K562 (cell line): ENCODE data around the gene SPATA32. TPM values are rescaled to one million over a fixed set of nuclear protein-coding genes. Genes with fewer than 3 reads are reported as not detected.

Experiments used
- ATAC-seq: fragments of 200-7000 bp; cut with Tn5 transposase; 3 replicates; pipeline ENCODE4 v1.9.1; 2020; ENCODE audit warnings: moderate library complexity
- BruUV-seq: library from RNA; stranded (reverse); fragments of 400-500 nt; replicated peaks from 2 replicates; lab custom pipeline; 2021; lab: Mats Ljungman, UMichigan
- CTCF ChIA-PET: fragments of 300-600 bp; formaldehyde crosslinking; extraction: SDS; loops from one replicate; lab custom pipeline; 2021; ENCODE audit warnings: low intra/inter-chr PET ratio; lab: Yijun Ruan, JAX
- POLR2A ChIA-PET: fragments of 300-600, 350-650 bp; sonication (Branson Sonifier 250); formaldehyde crosslinking; extraction: SDS; loops from one replicate; lab custom pipeline; 2021; ENCODE audit warnings: antibody characterized with exemption, inconsistent platforms; lab: Yijun Ruan, JAX
- DNase-seq, 4 experiments: peaks; one replicate each; pipeline versions ENCODE4 v3.0.0 to v3.0.0-alpha.2; 2011 to 2018; ENCODE audit warnings: low spot score in 3 of 4, mixed read lengths in 3 of 4; ENCODE audit errors: extremely low read depth in 1 of 4
- FAIRE-seq: peaks from 2 replicates; lab custom pipeline; 2011; peaks lifted over from hg19 to GRCh38; lab: Jason Lieb, UNC
- H2AFZ ChIP-seq: 2 replicates; pipeline ENCODE4 v1.6.0; 2011; ENCODE audit warnings: low read depth, low read length, control low read depth, inconsistent platforms
- H3K27ac ChIP-seq: fragments of 200-600 bp; 3 replicates; pipeline ENCODE4 v1.8.0; 2011; ENCODE audit warnings: low read depth, mild to moderate bottlenecking, control low read depth, inconsistent platforms, low read length, moderate library complexity, mixed read lengths; ENCODE audit errors: extremely low read depth
- H3K27me3 ChIP-seq, 2 experiments: fragments of 300-600 bp in 1 of 2; 2 replicates in 1 of 2; 3 replicates in 1 of 2; pipeline versions ENCODE4 v1.6.0 to v1.8.0; 2011; ENCODE audit warnings: inconsistent platforms in 2 of 2, low read length in 2 of 2, mild to moderate bottlenecking in 1 of 2, mixed read lengths in 1 of 2, moderate library complexity in 1 of 2; ENCODE audit not compliant: control insufficient read depth in 2 of 2, insufficient read depth in 2 of 2
- H3K36me3 ChIP-seq: fragments of 300-600 bp; 3 replicates; pipeline ENCODE4 v1.8.0; 2011; ENCODE audit warnings: mild to moderate bottlenecking, low read length, inconsistent platforms; ENCODE audit not compliant: control insufficient read depth, insufficient read depth
- H3K4me1 ChIP-seq, 2 experiments: fragments of 200-600 bp in 1 of 2; replicated peaks in 1 of 2; 2 replicates in 1 of 2; 3 replicates in 1 of 2; pipeline versions ENCODE4 v1.5.1 to v1.8.0; 2011; ENCODE audit warnings: inconsistent platforms in 2 of 2, low read length in 2 of 2, mild to moderate bottlenecking in 1 of 2, mixed read lengths in 1 of 2, moderate library complexity in 1 of 2; ENCODE audit not compliant: control insufficient read depth in 2 of 2, insufficient read depth in 2 of 2
- H3K4me2 ChIP-seq: 2 replicates; pipeline ENCODE4 v1.6.1; 2011; ENCODE audit warnings: low read length, control low read depth, inconsistent platforms, mixed read lengths; ENCODE audit not compliant: insufficient read depth
- H3K4me3 ChIP-seq: fragments of 200-600 bp; sonication (generic), shearing (Covaris generic); 2 replicates; pipeline ENCODE4 v1.5.1; 2016; ENCODE audit warnings: control low read depth, inconsistent platforms
- H3K79me2 ChIP-seq: fragments of 200-600 bp; 3 replicates; pipeline ENCODE4 v1.8.0; 2011; ENCODE audit warnings: low read length, inconsistent platforms; ENCODE audit not compliant: control insufficient read depth, insufficient read depth
- H3K9ac ChIP-seq, 2 experiments: 2 replicates each; pipeline versions ENCODE4 v1.6.0 to v1.6.1; 2011; ENCODE audit warnings: low read depth in 2 of 2, low read length in 2 of 2, control low read depth in 1 of 2, inconsistent platforms in 1 of 2, mild to moderate bottlenecking in 1 of 2, mixed read lengths in 1 of 2; ENCODE audit not compliant: insufficient read depth in 1 of 2
- H3K9me1 ChIP-seq: one replicate; pipeline ENCODE4 v1.6.0; 2011; ENCODE audit warnings: inconsistent platforms, mild to moderate bottlenecking, low read length, moderate library complexity; ENCODE audit not compliant: control insufficient read depth, insufficient read depth
- H3K9me3 ChIP-seq: replicated peaks from 2 replicates; pipeline ENCODE4 v1.5.1; 2011; ENCODE audit warnings: low read depth, low read length, inconsistent platforms; ENCODE audit not compliant: control insufficient read depth, insufficient read depth
- H4K20me1 ChIP-seq: replicated peaks from 2 replicates; pipeline ENCODE4 v1.6.1; 2011; ENCODE audit warnings: low read length, inconsistent platforms, mixed read lengths; ENCODE audit not compliant: control insufficient read depth, insufficient read depth
- EWSR1 ChIP-seq: fragments of 450-650 bp; IDR thresholded peaks from 2 replicates; pipeline ENCODE4 v1.6.1; 2018; ENCODE audit warnings: borderline replicate concordance, mild to moderate bottlenecking, low read depth, moderate library complexity; ENCODE audit not compliant: partially characterized antibody
- KAT7 ChIP-seq: sonication (generic); formaldehyde crosslinking; IDR thresholded peaks from 2 replicates; pipeline ENCODE4 v1.8.0; 2022; ENCODE audit warnings: missing genetic modification reagents, mild to moderate bottlenecking, borderline replicate concordance
- KLF16 ChIP-seq: IDR thresholded peaks from 2 replicates; pipeline ENCODE4 v1.6.1; 2016; ENCODE audit warnings: antibody characterized with exemption
- PTRF ChIP-seq: fragments of 450-650 bp; IDR thresholded peaks from 2 replicates; pipeline ENCODE4 v1.6.1; 2016; ENCODE audit warnings: mild to moderate bottlenecking, missing genetic modification characterization, missing compliant biosample characterization
- SREBF2 ChIP-seq: sonication (generic); formaldehyde crosslinking; IDR thresholded peaks from 2 replicates; pipeline ENCODE4 v1.4.0; 2020; ENCODE audit warnings: mild to moderate bottlenecking, missing genetic modification reagents
- TCF7 ChIP-seq: sonication (generic); IDR thresholded peaks from 2 replicates; pipeline ENCODE4 v1.6.1; 2016; ENCODE audit warnings: antibody characterized with exemption, borderline replicate concordance
- ZC3H8 ChIP-seq: fragments of 450-650 bp; IDR thresholded peaks from 2 replicates; pipeline ENCODE4 v1.6.1; 2017
- ZKSCAN1 ChIP-seq: fragments of 150-350 bp; IDR thresholded peaks from 2 replicates; pipeline ENCODE4 v1.6.1; 2016; ENCODE audit warnings: low read depth, low read length
- ZNF121 ChIP-seq: sonication (generic); formaldehyde crosslinking; conservative IDR thresholded peaks from 2 replicates; pipeline ENCODE4 v1.8.0; 2022; ENCODE audit warnings: missing genetic modification reagents
- WGBS: fragments of 100-300 bp; shearing (Covaris generic); methylation state at CpG from one replicate; pipeline ENCODE4 v1.1.6; 2016; ENCODE audit warnings: low coverage, mixed read lengths; ENCODE audit not compliant: insufficient coverage; ENCODE audit errors: missing lambda C conversion rate; 5-methylcytosine and 5-hydroxymethylcytosine counted together
- in situ Hi-C: fragments of 300-500 bp; cut with MboI; formaldehyde crosslinking; loops from 4 replicates; pipeline ENCODE4 v1.15.0; 2018; ENCODE audit warnings: inconsistent platforms, mixed read lengths
- intact Hi-C: fragments of 100-400 bp; cut with micrococcal nuclease; formaldehyde crosslinking; loops from 2 replicates; pipeline ENCODE4 v1.14.2; 2022
- polyA plus RNA-seq, 8 experiments: library from polyadenylated mRNA; depleted of rRNA in 4 of 8; stranded (reverse) in 5 of 8; unstranded in 3 of 8; fragments of >200 nt; fragmentation: Nextera tagmentation in 2 of 8; fragmentation: Illumina TruSeq in 1 of 8; extraction: Ambion mirVana in 2 of 8; extraction: Trizol in 1 of 8; gene quantifications; 2 replicates each; pipeline versions ENCODE4 v1.2.1 to v1.2.3, GENCODE V29; 2011 to 2014; ENCODE audit warnings: inconsistent platforms in 1 of 8, missing spikeins in 1 of 8
- total RNA-seq, 7 experiments: library from RNA; depleted of rRNA in 6 of 7; stranded (reverse); fragments of >200 nt in 6 of 7; fragmentation: Illumina TruSeq in 2 of 7; extraction: Trizol in 2 of 7; gene quantifications; 2 replicates each; pipeline versions ENCODE4 v1.2.1 to v1.2.3, GENCODE V29; 2011 to 2021; ENCODE audit warnings: low replicate concordance in 1 of 7

SPATA32 gene
- total and polyA plus RNA-seq, 9 of the 15 experiments (the other 6 are each of a cell fraction or from before 2014, with no cell fraction given) = 0.03 to 0.06 TPM; not detected in 7

GRCh38 chr17:45308840-45309239 is 46.9 kb upstream of the SPATA32 start:
- 91% methylated on average over 5 of the region's 5 CpGs for WGBS
- Histone ChIP-seq H3K27ac (no peak overlapping the region), H3K27me3 (no peaks in the 10 kb centered on the region), H3K4me1 (peaks cover 15 to 23% of the 10 kb centered on the region in 2 experiments; a peak in 4 of 5 replicates), H3K9me3 (no peaks in the 10 kb centered on the region), H3K4me3 (no peak overlapping the region), H3K79me2 (peaks cover 77% of the 10 kb centered on the region), H2AFZ (no peak overlapping the region), H3K9me1 (no peaks in the 10 kb centered on the region), H3K4me2 (no peak overlapping the region), H4K20me1 (peaks cover 6% of the 10 kb centered on the region; the same call in 1 of the 2 replicates), H3K36me3 (peaks cover 15% of the 10 kb centered on the region; the same call in 2 of the 3 replicates), H3K9ac (no peak overlapping the region; a peak in 1 of 4 replicates)
- intact Hi-C loops = no loop called here
- DNase-seq (no peak), FAIRE-seq (no peak), ATAC-seq (no peak)
- BruUV-seq = no TSS peak
- CTCF ChIA-PET = no interaction called here
- POLR2A ChIA-PET = interaction anchor here (0.8 to 2.5 kb wide), 2 partner anchors 8 to 21 kb away, joined by 4 to 6 read pairs; partner anchors contain the start of gene MAP3K14
- in situ Hi-C loops = no loop called here
- TF ChIP-seq ZNF121 (CRISPR knock-in tag) (peak; percentile 82), ZC3H8 (no peak)

- no peak overlapping the region for H2AFZ ChIP-seq
- in situ Hi-C loops (no loop called here), intact Hi-C loops (no loop called here)
- no peaks in the 10 kb centered on the region for H3K27me3 ChIP-seq
- peaks cover 12 to 19% of the 10 kb centered on the region in 2 experiments; a peak in 4 of 5 replicates for H3K4me1 ChIP-seq
- peaks cover 69% of the 10 kb centered on the region for H3K79me2 ChIP-seq
- H3K9ac ChIP-seq = peak overlapping the region in 1 of 2 experiments; percentile 22; a peak in 1 of 4 replicates
- H3K9me3 ChIP-seq = no peaks in the 10 kb centered on the region
- no peak overlapping the region for H3K4me2 ChIP-seq
- ChIA-PET CTCF (no interaction called here), POLR2A (interaction anchor here (0.7 to 2.5 kb wide), 3 partner anchors 9 to 53 kb away, joined by 3 to 6 read pairs (median 3); partner anchors contain the start of gene MAP3K14)
- ATAC-seq = no peak
- H3K27ac ChIP-seq = peak overlapping the region; percentile 1; the same call in 1 of the 3 replicates
- no peaks in the 10 kb centered on the region for H3K9me1 ChIP-seq
- no peak overlapping the region for H3K4me3 ChIP-seq
- TF ChIP-seq TCF7 (no peak), KAT7 (no peak), KLF16 (no peak), PTRF (tag) (no peak), ZKSCAN1 (no peak), EWSR1 (no peak), SREBF2 (CRISPR knock-in tag) (no peak)
- no TSS peak for BruUV-seq
- H4K20me1 ChIP-seq = peaks cover 6% of the 10 kb centered on the region; the same call in 1 of the 2 replicates
- FAIRE-seq = no peak
- 52% methylated on average over 6 of the region's 6 CpGs for WGBS
- H3K36me3 ChIP-seq = peaks cover 15% of the 10 kb centered on the region; the same call in 2 of the 3 replicates
- no peak for DNase-seq
Observed at GRCh38 chr17:45308016-45308365, 46.1 kb upstream of the SPATA32 start.
